H9 (cell line): ENCODE results near the gene CUEDC1. TPM values are rescaled to one million over a fixed set of nuclear protein-coding genes. Genes with fewer than 3 reads are reported as not detected.

ENCODE experiments used
- DNase-seq: peaks from one replicate; pipeline ENCODE4 v3.0.0-alpha.2; 2017
- H2AFZ ChIP-seq: one replicate; pipeline ENCODE4 v1.6.1; 2013; ENCODE audit warnings: mild to moderate bottlenecking, low read length, control low read depth, moderate library complexity
- H2AK5ac ChIP-seq: 2 replicates; pipeline ENCODE4 v1.6.1; 2013; ENCODE audit warnings: low read length, control low read depth, mixed read lengths; ENCODE audit not compliant: insufficient read length
- H2BK120ac ChIP-seq: one replicate; pipeline ENCODE4 v1.6.1; 2013; ENCODE audit warnings: low read depth, mild to moderate bottlenecking, low read length, control low read depth, inconsistent platforms; ENCODE audit not compliant: poor library complexity, severe bottlenecking
- H2BK12ac ChIP-seq: 2 replicates; pipeline ENCODE4 v1.6.1; 2013; ENCODE audit warnings: low read length, control low read depth, mixed read lengths, low read depth; ENCODE audit not compliant: insufficient read length
- H2BK15ac ChIP-seq: 2 replicates; pipeline ENCODE4 v1.6.1; 2013; ENCODE audit warnings: low read depth, low read length, control low read depth
- H2BK20ac ChIP-seq: one replicate; pipeline ENCODE4 v1.6.1; 2013; ENCODE audit warnings: low read depth, mild to moderate bottlenecking, low read length, control low read depth, inconsistent platforms; ENCODE audit not compliant: poor library complexity, severe bottlenecking
- H2BK5ac ChIP-seq: 2 replicates; pipeline ENCODE4 v1.6.1; 2013; ENCODE audit warnings: low read length, control low read depth, mixed read lengths; ENCODE audit not compliant: insufficient read length
- H3K14ac ChIP-seq: 2 replicates; pipeline ENCODE4 v1.6.1; 2013; ENCODE audit warnings: low read length, control low read depth; ENCODE audit not compliant: insufficient read depth
- H3K18ac ChIP-seq: 2 replicates; pipeline ENCODE4 v1.6.1; 2013; ENCODE audit warnings: low read depth, mild to moderate bottlenecking, mixed read lengths, low read length, control low read depth; ENCODE audit not compliant: insufficient read length
- H3K23ac ChIP-seq: 2 replicates; pipeline ENCODE4 v1.6.1; 2013; ENCODE audit warnings: low read length, control low read depth, mixed read lengths, low read depth; ENCODE audit not compliant: insufficient read length
- H3K23me2 ChIP-seq: 2 replicates; pipeline ENCODE4 v1.6.1; 2013; ENCODE audit warnings: low read depth, mild to moderate bottlenecking, mixed read lengths, low read length, control low read depth; ENCODE audit not compliant: insufficient read length, poor library complexity, severe bottlenecking
- H3K27ac ChIP-seq: 2 replicates; pipeline ENCODE4 v1.5.1; 2013; ENCODE audit warnings: low read length, control low read depth, mixed read lengths, low read depth; ENCODE audit not compliant: insufficient read length
- H3K27me3 ChIP-seq: 2 replicates; pipeline ENCODE4 v1.6.1; 2013; ENCODE audit warnings: low read length, control low read depth, inconsistent platforms; ENCODE audit not compliant: insufficient read depth
- H3K4ac ChIP-seq: 2 replicates; pipeline ENCODE4 v1.6.1; 2013; ENCODE audit warnings: low read depth, mild to moderate bottlenecking, control low read depth, inconsistent platforms, low read length, moderate library complexity
- H3K4me1 ChIP-seq: 2 replicates; pipeline ENCODE4 v1.6.1; 2013; ENCODE audit warnings: low read length, control low read depth, inconsistent platforms; ENCODE audit not compliant: insufficient read depth
- H3K4me2 ChIP-seq: 2 replicates; pipeline ENCODE4 v1.6.1; 2013; ENCODE audit warnings: low read length, control low read depth, mixed read lengths; ENCODE audit not compliant: insufficient read length, insufficient read depth
- H3K56ac ChIP-seq: 2 replicates; pipeline ENCODE4 v1.6.1; 2013; ENCODE audit warnings: low read depth, mild to moderate bottlenecking, mixed read lengths, low read length, control low read depth; ENCODE audit not compliant: insufficient read length
- H3K79me1 ChIP-seq: 2 replicates; pipeline ENCODE4 v1.6.1; 2013; ENCODE audit warnings: low read depth, mild to moderate bottlenecking, moderate library complexity, low read length, control low read depth, inconsistent platforms; ENCODE audit not compliant: insufficient read depth, poor library complexity, severe bottlenecking
- H3K79me2 ChIP-seq: 2 replicates; pipeline ENCODE4 v1.6.1; 2013; ENCODE audit warnings: low read length, control low read depth, inconsistent platforms; ENCODE audit not compliant: insufficient read depth
- H3K9ac ChIP-seq: 2 replicates; pipeline ENCODE4 v1.6.1; 2013; ENCODE audit warnings: low read length, control low read depth, mixed read lengths; ENCODE audit not compliant: insufficient read length; ENCODE audit errors: extremely low read depth
- H3K9me3 ChIP-seq: one replicate; pipeline ENCODE4 v1.6.1; 2013; ENCODE audit warnings: low read depth, low read length, inconsistent platforms; ENCODE audit not compliant: control insufficient read depth
- H3T11ph ChIP-seq: one replicate; pipeline ENCODE4 v1.6.1; 2013; ENCODE audit warnings: mild to moderate bottlenecking, low read length, control low read depth, inconsistent platforms
- H4K20me1 ChIP-seq: one replicate; pipeline ENCODE4 v1.6.1; 2013; ENCODE audit not compliant: control insufficient read depth, insufficient read length, insufficient read depth
- H4K5ac ChIP-seq: 2 replicates; pipeline ENCODE4 v1.6.1; 2013; ENCODE audit warnings: low read depth, mild to moderate bottlenecking, mixed read lengths, low read length, control low read depth; ENCODE audit not compliant: insufficient read length
- H4K8ac ChIP-seq: replicated peaks from 2 replicates; pipeline ENCODE4 v1.6.1; 2013; ENCODE audit warnings: low read length, control low read depth, mixed read lengths, low read depth; ENCODE audit not compliant: insufficient read length
- H4K91ac ChIP-seq: 2 replicates; pipeline ENCODE4 v1.6.1; 2013; ENCODE audit warnings: low read depth, mild to moderate bottlenecking, moderate library complexity, mixed read lengths, low read length, control low read depth; ENCODE audit not compliant: insufficient read length
- H3K27ac Mint-ChIP-seq, 3 experiments: 2 replicates in 2 of 3; 3 replicates in 1 of 3; pipeline ENCODE4 v1.8.0; 2020 to 2021; ENCODE audit warnings: mixed read lengths in 3 of 3, mild to moderate bottlenecking in 1 of 3, moderate library complexity in 1 of 3
- H3K27me3 Mint-ChIP-seq: 2 replicates; pipeline ENCODE4 v1.8.0; 2021; ENCODE audit warnings: low read depth, mild to moderate bottlenecking, moderate library complexity, mixed read lengths
- H3K36me3 Mint-ChIP-seq, 3 experiments: 2 replicates in 2 of 3; 3 replicates in 1 of 3; pipeline ENCODE4 v1.8.0; 2020 to 2021; ENCODE audit warnings: low read depth in 3 of 3, mixed read lengths in 3 of 3; ENCODE audit not compliant: insufficient read depth in 1 of 3
- H3K4me1 Mint-ChIP-seq, 2 experiments: 2 replicates each; pipeline ENCODE4 v1.8.0; 2020; ENCODE audit warnings: mixed read lengths in 2 of 2
- H3K4me3 Mint-ChIP-seq, 2 experiments: 2 replicates in 1 of 2; 3 replicates in 1 of 2; pipeline ENCODE4 v1.8.0; 2020 to 2021; ENCODE audit warnings: mild to moderate bottlenecking in 2 of 2, mixed read lengths in 2 of 2, moderate library complexity in 1 of 2
- H3K9me3 Mint-ChIP-seq, 2 experiments: 2 replicates in 1 of 2; 3 replicates in 1 of 2; pipeline ENCODE4 v1.8.0; 2020; ENCODE audit warnings: mild to moderate bottlenecking in 2 of 2, mixed read lengths in 2 of 2, moderate library complexity in 1 of 2
- CTCF ChIP-seq: fragments of 200-600 bp; sonication (generic); conservative IDR thresholded peaks from 3 replicates; pipeline ENCODE4 v1.8.0; 2021; ENCODE audit warnings: antibody characterized with exemption, mild to moderate bottlenecking
- WGBS: extraction: QIAGEN DNeasy Blood & Tissue Kit; methylation state at CpG from one replicate; pipeline ENCODE4 v1.1.7; 2013; ENCODE audit warnings: missing lambda C conversion rate, low lambda C conversion rate, mixed read lengths; ENCODE audit not compliant: insufficient read length; ENCODE audit errors: extremely low coverage; 5-methylcytosine and 5-hydroxymethylcytosine counted together
- total RNA-seq: library from RNA; stranded (reverse); gene quantifications from 2 replicates; pipeline ENCODE4 v1.2.1, GENCODE V29; 2021

The CUEDC1 gene
- total RNA-seq, 1 experiment from 2014 or later, result 7.3 TPM

DNA sequence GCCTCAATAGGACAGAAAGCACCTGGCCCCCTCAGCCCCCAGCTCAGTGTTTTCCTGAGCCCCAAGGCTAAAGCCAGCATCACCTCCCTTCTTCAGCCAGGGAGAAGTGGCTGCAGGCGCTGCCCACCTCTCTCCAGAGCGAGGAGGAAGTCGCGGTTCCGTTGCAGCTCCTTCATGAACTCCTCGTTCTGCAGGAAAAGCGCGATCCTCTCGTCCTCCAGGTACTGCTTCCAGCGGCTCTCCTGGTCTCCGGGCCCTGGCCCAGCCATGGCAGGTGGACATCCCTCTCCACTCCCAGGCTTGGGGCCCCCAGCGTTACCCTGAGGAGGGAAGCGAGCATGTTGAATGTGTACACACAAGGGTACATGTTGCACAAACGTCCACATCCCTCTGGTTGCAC, 82.7 kb downstream of the CUEDC1 start:
- Histone ChIP-seq H3T11ph (no peak overlapping the region), H3K9me3 (no peaks in the 10 kb centered on the region), H4K5ac (no peak overlapping the region), H3K79me1 (no peaks in the 10 kb centered on the region), H2AFZ (no peak overlapping the region), H3K27ac (no peak overlapping the region), H2AK5ac (no peak overlapping the region), H2BK15ac (no peak overlapping the region), H3K4me1 (peaks cover 25% of the 10 kb centered on the region), H3K56ac (no peak overlapping the region), H3K27me3 (no peaks in the 10 kb centered on the region; the same call in 1 of the 2 replicates), H2BK5ac (no peak overlapping the region), H2BK120ac (no peak overlapping the region), H2BK20ac (no peak overlapping the region), H3K9ac (no peak overlapping the region), H3K23ac (no peak overlapping the region), H3K4ac (no peak overlapping the region), H2BK12ac (no peak overlapping the region), H3K14ac (no peak overlapping the region), H4K8ac (no peak overlapping the region), H3K79me2 (no peaks in the 10 kb centered on the region), H3K18ac (no peak overlapping the region), H3K4me2 (no peak overlapping the region), H4K20me1 (peaks cover 4% of the 10 kb centered on the region), H4K91ac (peak overlapping the region; percentile 9), H3K23me2 (peaks cover 3% of the 10 kb centered on the region)
- Mint-ChIP-seq H3K27me3 (peaks cover 55% of the 10 kb centered on the region), H3K4me1 (peaks cover 56 to 61% of the 10 kb centered on the region in 2 experiments), H3K27ac (no peak overlapping the region), H3K36me3 (peaks cover 4 to 13% (median 9%) of the 10 kb centered on the region in 3 experiments; a peak in 3 of 7 replicates), H3K4me3 (0 out of 5 replicates have a peak overlapping the region, but pooled peaks of 1 of the 2 experiments have one; percentile 18), H3K9me3 (no peaks in the 10 kb centered on the region)
- DNase-seq, result no peak
- no CpG with 5 or more reads among the region's 14 CpGs for WGBS
- TF ChIP-seq CTCF, result no peak
